ENCODE measurements around the gene AKIRIN1.
"Not testable (repeated sequence)": the region's sequence is repeated elsewhere in the genome, so short reads cannot be mapped to it uniquely, and the experiment has no call there.

AKIRIN1 gene

GRCh38 chr1:38994196-38994595 is 3.1 kb downstream of the AKIRIN1 start:
- DNase-seq (ENCODE audit: low read depth in 1 of 2, low spot score in 1 of 2) = no peak

DNA sequence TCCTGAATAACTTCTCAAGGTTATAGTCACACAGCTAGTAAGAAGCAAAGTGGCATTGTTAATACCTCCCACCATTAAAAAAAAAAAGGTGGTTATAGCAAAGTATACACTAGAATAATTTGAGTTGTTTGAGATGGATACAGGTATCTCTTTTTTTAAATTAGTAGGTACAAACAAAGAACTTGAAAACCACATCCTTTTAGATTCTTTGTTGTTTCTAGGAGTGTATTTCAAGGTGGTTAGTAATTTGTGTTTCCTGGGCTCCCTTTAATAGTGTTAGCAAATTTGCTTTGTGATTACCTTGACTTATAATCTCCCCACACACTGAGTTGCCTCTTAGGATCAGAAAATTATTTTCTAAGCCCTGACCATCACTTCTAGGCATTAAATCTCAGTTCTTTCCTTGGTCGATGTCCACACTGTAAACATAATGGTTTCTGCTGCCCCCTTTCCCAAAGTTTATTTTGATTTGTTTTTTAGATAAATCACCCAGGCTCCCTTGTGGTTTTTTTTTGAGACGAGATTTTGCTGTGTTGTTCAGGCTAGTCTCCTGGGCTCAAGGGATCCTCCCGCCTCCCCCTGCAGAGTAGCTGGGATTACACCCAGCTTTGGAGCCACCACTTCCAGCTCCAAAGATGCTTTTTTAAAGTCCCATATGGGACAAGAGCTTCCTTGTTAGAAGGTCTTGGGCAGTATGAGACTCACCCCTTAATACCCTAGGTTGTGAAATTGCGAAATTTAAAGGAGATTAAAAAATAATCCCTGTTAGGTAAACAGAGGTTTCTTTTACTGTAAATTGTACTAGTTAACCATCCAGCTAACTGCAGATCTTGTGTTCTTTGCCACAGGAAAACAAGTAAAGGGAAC is 6.2 kb downstream of the AKIRIN1 start:
- DNase-seq (ENCODE audit: low read depth in 1 of 2, low spot score in 1 of 2) = no peak

DNA sequence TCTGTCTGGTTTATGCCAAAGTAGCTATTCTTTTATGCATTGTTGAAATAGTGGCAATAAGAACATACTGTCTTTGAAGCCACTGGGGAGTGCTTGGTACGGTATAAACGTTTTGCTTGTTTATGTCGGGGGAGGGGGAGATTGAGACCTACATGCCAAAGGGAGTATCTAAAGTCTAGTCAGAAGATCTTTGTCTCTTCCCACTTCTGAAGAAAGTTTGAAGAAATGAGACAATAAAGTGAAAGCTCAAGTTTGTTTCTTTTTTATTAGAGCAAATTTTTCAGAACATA is 6.8 kb downstream of the AKIRIN1 start:
- DNase-seq (ENCODE audit: low read depth in 1 of 2, low spot score in 1 of 2) = no peak

GRCh38 chr1:39001516-39002421 is 10.7 kb downstream of the AKIRIN1 start:
- DNase-seq (ENCODE audit: low read depth in 1 of 2, low spot score in 1 of 2) = no peak

GRCh38 chr1:39003281-39003680 is 12.2 kb downstream of the AKIRIN1 start:
- no peak for DNase-seq (ENCODE audit: low read depth in 1 of 2, low spot score in 1 of 2)

- DNase-seq (ENCODE audit: low read depth in 1 of 2, low spot score in 1 of 2) = no peak
These were observed 12.7 kb downstream of the AKIRIN1 start for GRCh38 chr1:39003794-39004193.

- no peak for DNase-seq (ENCODE audit: low read depth in 1 of 2, low spot score in 1 of 2)
These were observed 15.2 kb downstream of the AKIRIN1 start for GRCh38 chr1:39006287-39006686.

DNA sequence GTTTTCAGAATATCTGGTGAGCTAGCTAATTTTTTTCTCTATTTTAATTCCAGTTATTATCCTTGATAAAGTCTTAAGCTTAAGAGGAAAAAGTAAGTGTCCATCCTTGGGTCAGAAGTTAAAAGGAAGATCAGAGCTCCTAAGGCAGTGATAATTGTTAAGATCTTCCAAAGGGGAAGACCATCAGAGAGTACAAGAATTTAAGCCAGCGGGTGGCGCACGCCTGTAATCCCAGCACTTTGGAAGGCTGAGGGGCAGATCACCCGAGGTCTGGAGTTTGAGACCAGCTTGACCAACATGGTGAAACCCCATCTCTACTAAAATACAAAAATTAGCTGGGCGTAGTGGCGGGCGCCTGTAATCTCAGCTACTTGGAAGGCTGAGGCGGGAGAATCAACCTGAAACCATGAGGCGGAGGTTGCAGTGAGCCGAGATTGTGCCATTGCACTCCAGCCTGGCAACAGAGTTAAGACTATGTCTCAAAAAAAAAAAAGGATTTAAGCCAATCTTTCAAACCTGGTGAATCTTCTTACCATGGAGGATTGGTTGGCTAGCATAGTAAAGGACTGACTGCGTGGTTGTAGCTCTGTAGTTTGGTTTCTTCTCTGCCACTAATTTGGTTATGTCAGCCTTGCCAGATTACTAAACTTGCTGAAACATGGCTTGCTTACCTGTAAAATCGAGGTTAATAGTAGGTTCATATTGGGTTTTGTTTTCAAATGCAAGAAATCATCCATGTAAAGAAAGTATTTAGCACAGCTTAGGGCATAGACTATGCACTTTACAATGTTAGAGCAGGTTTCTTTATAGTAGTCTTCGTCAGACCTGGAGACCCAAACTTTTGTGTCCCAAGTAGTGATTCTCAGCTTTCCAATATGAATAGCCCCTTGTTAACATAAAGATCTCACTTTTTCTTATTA is 15.9 kb downstream of the AKIRIN1 start:
- no peak for DNase-seq (ENCODE audit: low read depth in 1 of 2, low spot score in 1 of 2)

DNA sequence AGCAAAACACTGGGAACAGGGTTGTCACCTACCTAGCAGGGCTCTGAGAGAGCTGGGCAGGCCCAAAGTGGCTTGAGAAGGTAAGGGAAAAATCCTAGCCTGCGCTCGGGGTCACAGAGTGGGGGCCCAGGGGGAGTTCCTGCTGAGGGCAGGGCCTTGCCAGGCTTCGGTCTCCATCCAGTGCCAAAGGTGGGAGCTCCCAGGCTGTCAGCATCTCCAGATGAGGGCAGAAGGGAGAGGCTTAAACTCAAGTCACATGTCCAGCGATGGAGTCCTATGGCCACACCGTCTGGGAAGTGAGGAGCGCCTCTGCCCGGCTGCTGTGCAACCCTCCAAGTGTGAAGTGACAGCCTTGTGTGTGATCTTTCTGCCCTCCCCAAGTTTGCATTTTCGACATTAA is 23.9 kb downstream of the AKIRIN1 start:
- not testable (repeated sequence) for DNase-seq (ENCODE audit: low read depth in 1 of 2, low spot score in 1 of 2)

DNA sequence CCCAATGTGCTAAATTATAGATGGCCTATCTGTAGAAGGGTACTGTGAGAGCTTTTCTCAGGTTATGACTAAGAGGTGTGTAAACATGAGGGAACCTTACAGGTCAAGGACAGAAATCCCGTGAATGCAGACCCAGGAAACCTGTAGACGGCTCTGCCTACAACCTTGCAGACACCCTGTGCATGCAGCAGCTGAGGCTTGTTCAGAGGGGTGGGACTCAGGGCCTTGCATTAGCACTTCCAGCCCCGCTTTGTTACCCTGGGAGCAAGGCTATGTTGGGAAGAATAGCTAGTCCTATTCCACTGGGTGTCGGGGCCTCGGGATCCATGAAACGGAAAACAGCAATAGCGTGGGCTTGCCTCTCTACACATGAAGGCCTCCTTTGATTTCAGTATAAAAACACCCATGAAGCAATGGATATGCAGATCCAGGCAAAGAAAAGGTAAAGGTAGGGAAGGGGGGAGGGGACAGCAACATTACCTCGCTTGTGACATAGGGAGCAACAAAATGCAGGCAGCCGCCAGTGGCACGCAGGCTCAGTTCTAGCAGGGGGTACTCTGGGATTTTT is 25.6 kb downstream of the AKIRIN1 start:
- no peak for DNase-seq (ENCODE audit: low read depth in 1 of 2, low spot score in 1 of 2)

DNA sequence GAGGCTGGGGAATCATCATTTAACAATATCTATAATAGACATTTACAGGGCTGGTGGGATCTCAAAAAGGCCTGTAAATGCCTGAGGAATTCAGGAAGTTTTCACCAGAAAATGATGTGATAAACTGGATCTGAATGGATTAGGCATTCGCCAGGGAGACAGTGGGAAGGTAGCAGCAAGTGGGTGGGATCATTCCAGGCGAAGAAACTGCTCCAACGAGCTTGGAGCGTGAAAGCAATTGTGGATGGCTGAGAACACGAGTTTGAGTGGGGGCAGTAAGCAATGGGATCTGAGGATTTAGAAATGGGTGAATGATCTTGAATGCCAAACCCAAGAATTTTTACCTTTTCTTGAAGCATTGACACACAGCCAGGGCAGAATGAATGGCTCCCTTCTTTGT is 26.2 kb downstream of the AKIRIN1 start:
- no peak for DNase-seq (ENCODE audit: low read depth in 1 of 2, low spot score in 1 of 2)

- not testable (repeated sequence) for DNase-seq (ENCODE audit: low read depth in 1 of 2, low spot score in 1 of 2)
These were observed 29.4 kb downstream of the AKIRIN1 start for GRCh38 chr1:39020494-39020893.

GRCh38 chr1:39021426-39021825 is 30.4 kb downstream of the AKIRIN1 start:
- DNase-seq (ENCODE audit: low read depth in 1 of 2, low spot score in 1 of 2) = no peak

- no peak for DNase-seq (ENCODE audit: low read depth in 1 of 2, low spot score in 1 of 2)
These were observed 32.1 kb downstream of the AKIRIN1 start for GRCh38 chr1:39023140-39023539.

- DNase-seq (ENCODE audit: low read depth in 1 of 2, low spot score in 1 of 2) = peak; percentile 54 to 77
These were observed 35.2 kb downstream of the AKIRIN1 start, which contains the start of gene NDUFS5 for GRCh38 chr1:39026051-39026865. Gene NDUFS5 (plus strand): TSS chr1:39026350. CDS start chr1:39028725, 2,375 bp downstream.

GRCh38 chr1:39026866-39027507 is 35.9 kb downstream of the AKIRIN1 start:
- no peak for DNase-seq (ENCODE audit: low read depth in 1 of 2, low spot score in 1 of 2)

DNA sequence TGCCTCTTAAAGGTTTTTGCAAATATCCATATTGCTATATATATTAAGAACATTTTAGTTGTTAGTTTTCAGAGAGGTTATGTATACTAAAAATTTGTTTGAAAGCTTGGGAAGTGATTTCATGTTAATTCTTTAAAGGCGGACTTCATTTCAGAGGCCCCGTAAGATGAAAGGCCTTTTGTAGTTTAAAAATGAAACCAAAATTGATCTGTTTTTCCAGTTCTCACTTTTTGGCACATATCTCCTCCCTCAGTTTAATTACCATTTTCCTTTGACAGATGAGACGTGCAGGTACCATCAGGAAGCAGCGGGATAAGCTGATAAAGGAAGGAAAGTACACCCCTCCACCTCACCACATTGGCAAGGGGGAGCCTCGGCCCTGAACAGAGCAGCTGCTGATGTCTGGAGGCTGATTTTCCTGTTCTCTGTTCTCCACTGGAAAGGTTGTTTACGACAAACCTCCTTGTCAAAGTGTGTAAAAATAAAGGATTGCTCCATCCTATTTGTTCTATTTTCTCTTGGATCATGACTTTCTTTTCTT is 43.1 kb downstream of the AKIRIN1 start:
- no peak for DNase-seq (ENCODE audit: low read depth in 1 of 2, low spot score in 1 of 2)

GRCh38 chr1:39036678-39037077 is 45.6 kb downstream of the AKIRIN1 start:
- no peak for DNase-seq (ENCODE audit: low read depth in 1 of 2, low spot score in 1 of 2)

GRCh38 chr1:39043513-39043912 is 52.4 kb downstream of the AKIRIN1 start:
- DNase-seq (ENCODE audit: low read depth in 1 of 2, low spot score in 1 of 2) = no peak

Data from activated CD4-positive, alpha-beta T cell treated with anti-CD3 and anti-CD28 coated beads, Interleukin-2, amount 50 U/mL, for 24 hours (primary cell).